ENCODE measurements around the gene SPDYC.

DNA sequence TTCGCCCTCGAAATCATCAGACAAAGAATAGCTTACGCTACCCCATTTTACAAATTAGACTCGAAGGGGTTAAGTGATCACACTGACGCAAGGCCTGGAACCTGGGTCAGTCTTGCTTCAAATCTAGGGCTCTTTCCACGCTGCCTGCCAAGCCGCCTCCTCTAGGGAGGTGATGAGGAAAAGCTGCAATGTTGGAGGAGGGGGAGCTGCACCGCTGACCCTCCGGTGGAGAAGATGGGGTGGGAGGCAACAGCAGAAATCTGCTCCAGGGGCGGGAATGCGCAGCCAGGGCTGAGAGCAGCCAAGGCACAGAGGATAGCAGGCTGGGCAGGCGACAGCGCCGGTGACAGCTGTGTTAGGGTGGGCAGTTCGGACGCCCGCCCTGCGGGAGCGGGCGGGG is 36.3 kb upstream of the SPDYC start:
- TF ChIP-seq EZH2 (IDR thresholded peaks at IDR 0.05; ENCODE audit: borderline replicate concordance, low read depth, low read length, severe bottlenecking) = no peak
- TF ChIP-seq, protein P1, sequence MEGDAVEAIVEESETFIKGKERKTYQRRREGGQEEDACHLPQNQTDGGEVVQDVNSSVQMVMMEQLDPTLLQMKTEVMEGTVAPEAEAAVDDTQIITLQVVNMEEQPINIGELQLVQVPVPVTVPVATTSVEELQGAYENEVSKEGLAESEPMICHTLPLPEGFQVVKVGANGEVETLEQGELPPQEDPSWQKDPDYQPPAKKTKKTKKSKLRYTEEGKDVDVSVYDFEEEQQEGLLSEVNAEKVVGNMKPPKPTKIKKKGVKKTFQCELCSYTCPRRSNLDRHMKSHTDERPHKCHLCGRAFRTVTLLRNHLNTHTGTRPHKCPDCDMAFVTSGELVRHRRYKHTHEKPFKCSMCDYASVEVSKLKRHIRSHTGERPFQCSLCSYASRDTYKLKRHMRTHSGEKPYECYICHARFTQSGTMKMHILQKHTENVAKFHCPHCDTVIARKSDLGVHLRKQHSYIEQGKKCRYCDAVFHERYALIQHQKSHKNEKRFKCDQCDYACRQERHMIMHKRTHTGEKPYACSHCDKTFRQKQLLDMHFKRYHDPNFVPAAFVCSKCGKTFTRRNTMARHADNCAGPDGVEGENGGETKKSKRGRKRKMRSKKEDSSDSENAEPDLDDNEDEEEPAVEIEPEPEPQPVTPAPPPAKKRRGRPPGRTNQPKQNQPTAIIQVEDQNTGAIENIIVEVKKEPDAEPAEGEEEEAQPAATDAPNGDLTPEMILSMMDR (IDR thresholded peaks at IDR 0.05; ENCODE audit: borderline replicate concordance, extremely low read depth, low read length, poor library complexity, severe bottlenecking) = no peak
